SU-DHL-6 (cell line): Measurements from ENCODE around the gene NPIPA5.
"Not testable (repeated sequence)": the region's sequence is repeated elsewhere in the genome, so short reads cannot be mapped to it uniquely, and the experiment has no call there.

ENCODE experiments used
- EZH2phosphoT487 ChIP-seq: fragments of 200-600 bp; sonication (generic), shearing (Covaris generic); conservative IDR thresholded peaks from 2 replicates; pipeline ENCODE4 v1.6.1; 2018; ENCODE audit warnings: mild to moderate bottlenecking, antibody characterized with exemption, low read length, moderate library complexity, mixed read lengths
- TF ChIP-seq, protein P1 (sequence below): fragments of 200-600 bp; sonication (generic); IDR thresholded peaks from one replicate; pipeline ENCODE4 v1.5.1; 2017; ENCODE audit warnings: antibody characterized with exemption, mild to moderate bottlenecking, low read length, moderate library complexity; ENCODE audit not compliant: insufficient read depth, poor library complexity, severe bottlenecking

DNA sequence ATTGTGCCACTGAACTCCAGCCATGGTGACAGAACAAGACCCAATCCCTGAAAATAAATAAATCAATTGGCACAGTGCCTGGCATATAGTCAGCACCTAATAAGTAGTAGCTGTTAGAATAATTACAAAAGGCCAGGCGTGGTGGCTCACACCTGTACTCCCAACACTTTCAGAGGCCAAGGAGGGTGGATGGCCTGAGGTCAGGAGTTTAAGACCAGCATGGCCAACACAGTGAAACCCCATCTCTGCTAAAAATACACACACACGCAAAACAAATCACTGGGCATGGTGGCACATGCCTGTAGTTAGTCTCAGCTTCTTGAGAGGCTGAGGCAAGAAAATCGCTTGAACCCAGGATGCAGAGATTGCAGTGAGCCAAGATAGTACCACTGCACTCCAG, 25.2 kb downstream of the NPIPA5 start:
- TF ChIP-seq, protein P1, sequence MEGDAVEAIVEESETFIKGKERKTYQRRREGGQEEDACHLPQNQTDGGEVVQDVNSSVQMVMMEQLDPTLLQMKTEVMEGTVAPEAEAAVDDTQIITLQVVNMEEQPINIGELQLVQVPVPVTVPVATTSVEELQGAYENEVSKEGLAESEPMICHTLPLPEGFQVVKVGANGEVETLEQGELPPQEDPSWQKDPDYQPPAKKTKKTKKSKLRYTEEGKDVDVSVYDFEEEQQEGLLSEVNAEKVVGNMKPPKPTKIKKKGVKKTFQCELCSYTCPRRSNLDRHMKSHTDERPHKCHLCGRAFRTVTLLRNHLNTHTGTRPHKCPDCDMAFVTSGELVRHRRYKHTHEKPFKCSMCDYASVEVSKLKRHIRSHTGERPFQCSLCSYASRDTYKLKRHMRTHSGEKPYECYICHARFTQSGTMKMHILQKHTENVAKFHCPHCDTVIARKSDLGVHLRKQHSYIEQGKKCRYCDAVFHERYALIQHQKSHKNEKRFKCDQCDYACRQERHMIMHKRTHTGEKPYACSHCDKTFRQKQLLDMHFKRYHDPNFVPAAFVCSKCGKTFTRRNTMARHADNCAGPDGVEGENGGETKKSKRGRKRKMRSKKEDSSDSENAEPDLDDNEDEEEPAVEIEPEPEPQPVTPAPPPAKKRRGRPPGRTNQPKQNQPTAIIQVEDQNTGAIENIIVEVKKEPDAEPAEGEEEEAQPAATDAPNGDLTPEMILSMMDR: not testable (repeated sequence)
- not testable (repeated sequence) for TF ChIP-seq EZH2phosphoT487
